NCI-H2227 treated with DMSO at 0.1 percent for 48 hours (cell line): ENCODE results near the gene CTIF.

ENCODE experiments used
- DNase-seq: peaks from one replicate; lab custom pipeline; 2025; lab: John Stamatoyannopoulos, UW

CTIF gene

DNA sequence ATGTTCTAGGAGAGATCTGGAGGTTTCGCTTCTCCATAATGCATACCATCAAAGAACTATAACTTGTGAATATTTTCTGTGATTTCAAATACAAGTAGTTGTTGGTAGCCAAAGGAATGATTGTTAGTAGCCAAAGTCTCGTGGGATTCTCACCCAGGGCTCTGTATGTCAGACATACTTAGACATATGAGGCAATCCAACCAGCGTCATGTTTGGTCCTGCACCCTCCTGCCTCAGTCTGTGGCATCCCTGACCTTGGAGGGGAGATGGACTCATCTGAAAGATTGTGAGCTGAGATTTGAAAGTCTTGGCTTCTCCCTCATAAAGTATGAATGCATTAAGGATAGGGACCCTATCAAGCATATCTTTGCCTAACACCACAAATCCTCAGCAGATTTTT, 81.2 kb downstream of the CTIF start:
- DNase-seq: no peak

DNA sequence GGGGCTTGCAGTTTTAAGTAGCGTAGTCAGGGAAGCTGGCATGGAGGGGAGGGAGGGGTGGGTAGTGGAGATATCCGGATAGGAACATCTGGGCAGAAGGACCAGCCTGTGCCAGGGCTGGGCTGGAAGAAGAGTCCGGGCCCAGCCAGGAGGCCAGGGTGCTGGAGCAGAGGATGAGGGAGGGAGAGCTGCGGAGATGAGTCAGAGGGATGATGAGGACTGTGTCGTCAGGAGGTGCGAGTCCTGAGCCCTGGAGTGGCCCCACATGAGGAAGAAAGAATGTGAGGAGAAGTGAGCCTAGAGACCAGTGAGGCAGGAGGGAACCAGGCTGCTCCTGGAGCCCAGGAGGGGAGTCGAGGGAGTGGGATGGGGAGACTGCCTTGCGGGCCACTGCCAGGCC, 82.4 kb downstream of the CTIF start:
- no peak for DNase-seq

DNA sequence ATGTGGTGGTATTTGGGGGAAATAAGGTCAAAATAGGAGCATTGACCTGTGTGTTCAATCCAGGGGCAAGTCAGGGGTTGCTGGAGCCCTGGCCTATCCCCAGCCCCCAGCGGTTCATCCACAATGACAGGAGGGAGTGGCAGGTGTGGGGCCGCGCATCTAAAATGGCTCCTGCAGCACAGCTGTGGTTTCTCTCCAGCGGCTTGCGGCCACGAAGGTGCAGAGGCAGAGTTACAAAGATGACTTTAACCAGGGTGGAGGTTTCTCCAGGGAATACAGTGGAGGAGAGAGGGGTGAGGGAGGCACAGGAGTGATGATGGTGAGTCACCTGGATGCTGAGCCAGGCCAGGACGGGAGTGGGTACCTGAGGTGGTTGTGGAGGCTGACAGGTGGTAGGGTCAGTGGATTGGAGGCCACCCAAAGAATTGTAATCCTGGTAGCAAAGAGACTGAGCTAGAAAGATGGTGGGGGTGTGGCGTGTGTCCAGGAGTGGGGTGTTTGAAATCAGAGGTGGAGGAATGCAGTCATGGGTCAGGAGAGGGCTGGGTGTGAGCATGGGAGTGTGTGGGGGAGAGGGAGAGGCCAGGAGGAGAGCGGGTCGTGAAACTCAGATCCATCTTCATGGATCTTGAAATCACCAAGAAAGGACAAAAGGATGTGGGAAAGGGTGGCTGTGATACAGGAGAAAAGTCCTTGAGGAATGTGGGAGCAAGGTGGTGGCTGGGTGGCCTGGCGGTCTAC, 83.2 kb downstream of the CTIF start:
- no peak for DNase-seq

DNA sequence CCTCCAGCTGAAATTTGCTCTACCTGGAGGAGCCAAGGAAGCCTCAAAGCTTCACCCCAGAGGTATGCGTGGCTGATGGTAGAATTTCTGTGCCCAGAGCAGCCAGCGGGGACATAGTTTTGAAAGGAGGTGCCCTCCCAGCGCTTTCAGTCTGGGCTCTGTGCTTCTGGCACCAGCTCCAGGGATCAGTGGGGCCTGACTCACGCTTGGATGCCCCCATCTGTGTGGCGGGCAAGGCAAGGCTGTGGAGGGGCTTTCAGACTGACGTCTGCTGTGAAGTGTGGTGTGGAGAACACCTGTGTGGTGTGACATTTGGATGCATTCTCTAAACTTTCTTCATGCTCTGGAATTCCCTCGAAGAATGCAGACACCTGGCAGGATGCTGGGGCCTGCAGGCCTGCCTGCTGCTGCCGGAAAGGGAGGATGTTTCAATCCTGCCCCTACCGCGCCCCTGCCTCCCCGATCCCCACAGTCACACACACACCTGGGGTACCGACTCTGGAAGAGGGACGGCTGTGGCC, 84.1 kb downstream of the CTIF start:
- no peak for DNase-seq

DNA sequence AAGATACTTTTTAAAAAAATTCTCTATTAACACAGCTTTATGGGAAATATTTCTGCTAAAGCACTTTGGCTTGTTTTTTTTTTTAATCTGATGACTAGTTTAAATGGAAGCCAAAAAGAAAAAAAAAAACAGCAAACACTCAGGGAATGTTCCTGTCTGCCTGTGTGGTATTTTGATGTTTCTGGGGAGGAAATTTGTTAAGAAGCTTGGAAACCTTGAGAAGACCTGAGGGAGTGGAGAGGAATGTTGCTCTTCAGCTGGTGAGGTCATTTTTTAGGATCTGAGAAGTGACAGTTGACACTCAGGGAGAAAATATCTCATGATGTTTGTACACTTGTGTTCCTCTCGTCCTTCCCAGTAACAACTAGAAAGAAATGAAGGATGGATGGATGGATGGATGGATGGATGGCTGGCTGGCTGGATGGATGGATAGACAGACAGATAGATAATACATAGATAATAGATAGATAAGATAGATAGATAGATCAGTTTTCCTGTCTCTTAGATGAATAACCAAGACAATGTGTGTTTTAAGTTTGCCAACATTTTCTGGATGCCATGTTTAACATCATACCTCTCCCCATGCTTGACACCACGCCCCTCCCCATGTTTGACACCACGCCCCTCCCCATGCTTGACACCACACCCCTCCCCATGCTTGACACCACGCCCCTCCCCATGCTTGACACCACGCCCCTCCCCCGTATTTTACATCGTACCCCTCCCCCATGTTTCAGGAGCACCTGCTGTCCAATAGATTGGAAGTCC, 84.8 kb downstream of the CTIF start:
- DNase-seq: no peak

DNA sequence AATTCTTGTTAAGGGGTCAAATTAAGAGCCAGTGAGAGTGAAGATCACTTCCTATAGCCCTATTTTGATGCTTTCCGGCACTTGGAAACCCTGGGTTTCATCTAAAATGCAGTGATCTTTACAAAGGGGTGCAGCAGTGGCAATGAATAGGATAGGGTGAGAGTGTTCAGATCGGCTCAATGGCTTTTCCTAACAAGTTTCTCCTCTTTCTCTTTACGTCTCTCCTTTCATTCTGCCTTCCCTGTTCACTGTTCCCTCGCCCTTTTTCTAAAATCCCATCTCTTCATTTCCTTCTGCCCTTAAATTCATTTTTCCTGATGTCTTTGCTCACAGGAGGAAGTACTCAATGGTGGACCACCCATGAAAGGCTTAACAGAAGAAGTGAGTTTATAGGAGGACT, 86.0 kb downstream of the CTIF start:
- no peak for DNase-seq

DNA sequence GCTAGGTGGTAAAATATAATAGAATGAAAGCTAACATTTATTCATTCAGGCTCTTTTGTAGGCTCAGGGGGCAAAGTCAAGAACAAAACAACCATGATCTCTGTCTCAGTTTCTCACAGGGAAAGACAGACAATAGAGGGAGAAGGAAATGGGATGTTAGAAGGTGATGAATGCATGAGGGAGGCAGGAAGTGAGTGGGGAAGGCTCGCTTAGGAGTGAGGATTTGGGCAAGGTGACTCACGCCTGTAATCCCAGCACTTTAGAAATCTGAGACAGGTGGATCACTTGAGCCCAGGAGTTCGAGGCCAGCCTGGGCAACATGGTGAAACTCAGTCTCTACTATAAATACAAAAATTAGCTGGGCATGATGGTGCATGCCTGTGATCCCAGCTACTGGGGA, 88.4 kb downstream of the CTIF start:
- no peak for DNase-seq

DNA sequence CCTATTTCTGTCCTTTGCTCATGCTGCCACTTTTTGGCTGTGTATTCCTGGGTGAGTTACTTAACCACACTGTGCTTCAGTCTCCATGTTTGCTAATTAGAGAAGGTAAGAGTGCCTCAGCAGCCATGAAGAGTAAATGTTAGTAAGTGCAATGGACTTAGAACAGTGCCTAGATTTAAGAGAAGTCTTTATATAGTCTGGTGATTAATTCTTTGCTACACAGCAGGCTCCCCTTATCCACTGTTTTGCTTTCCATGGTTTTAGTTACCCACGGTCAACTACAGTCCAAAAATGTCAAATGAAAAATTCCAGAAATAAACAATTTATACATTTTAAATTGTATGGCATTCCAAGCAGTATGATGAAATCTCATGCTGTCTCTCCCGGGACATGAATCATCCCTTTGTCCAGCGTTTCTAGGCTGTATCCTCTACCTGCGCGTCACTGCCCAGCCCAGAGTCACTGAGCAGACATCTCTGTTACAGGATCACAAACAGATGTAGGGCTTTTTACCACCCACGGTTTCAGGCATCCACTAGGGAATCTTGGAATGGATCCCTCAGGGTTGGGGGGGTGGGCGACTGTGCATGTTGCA, 91.0 kb downstream of the CTIF start:
- DNase-seq: no peak

DNA sequence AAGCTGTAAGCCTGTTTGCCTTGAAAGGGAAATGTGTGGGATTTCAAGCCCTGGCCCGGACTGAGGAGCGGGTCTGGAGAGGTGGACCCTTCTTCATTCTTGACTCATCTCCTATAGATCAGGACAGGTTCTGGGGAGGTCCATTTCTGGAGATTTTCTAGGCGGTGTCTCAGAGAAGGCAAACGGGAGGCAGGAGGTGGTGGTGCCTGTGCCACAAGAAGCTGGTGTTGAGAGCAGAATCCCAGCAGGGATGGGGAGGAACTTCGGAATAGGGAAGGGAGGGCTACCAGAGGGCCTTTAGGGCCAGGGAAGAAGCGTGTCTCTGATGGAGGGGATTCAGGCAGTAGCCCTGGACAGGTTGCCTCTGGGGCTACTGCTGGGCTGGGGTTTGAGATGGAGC, 93.0 kb downstream of the CTIF start:
- DNase-seq: no peak

DNA sequence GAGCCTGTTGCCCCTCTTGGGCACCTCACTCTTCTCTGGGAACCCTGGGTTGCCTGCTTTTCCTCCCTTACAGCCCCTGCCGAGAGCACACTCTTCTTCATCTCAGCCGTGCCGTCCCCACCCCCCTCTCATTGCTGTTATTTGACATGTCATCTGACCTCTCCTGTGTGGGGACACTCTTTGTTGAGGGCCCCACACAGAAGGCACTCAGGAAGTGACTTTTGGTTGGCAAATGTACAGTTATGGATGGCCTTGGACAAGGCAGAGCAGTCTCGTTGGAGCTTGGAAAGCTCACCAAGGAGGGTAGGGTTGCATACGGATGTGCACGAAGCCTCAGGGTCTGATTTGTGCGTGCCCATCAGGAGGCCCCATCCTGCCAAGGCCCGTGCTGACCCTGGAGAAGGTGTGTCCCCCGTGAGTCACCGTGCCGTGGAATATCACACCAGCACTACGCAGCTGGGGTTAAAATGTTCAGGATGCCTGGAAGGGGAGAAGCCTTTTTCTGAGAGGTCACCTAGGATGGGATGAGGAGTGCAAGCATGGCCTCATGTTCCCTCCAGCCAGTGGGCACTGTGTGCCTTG, 93.9 kb downstream of the CTIF start:
- DNase-seq: no peak

DNA sequence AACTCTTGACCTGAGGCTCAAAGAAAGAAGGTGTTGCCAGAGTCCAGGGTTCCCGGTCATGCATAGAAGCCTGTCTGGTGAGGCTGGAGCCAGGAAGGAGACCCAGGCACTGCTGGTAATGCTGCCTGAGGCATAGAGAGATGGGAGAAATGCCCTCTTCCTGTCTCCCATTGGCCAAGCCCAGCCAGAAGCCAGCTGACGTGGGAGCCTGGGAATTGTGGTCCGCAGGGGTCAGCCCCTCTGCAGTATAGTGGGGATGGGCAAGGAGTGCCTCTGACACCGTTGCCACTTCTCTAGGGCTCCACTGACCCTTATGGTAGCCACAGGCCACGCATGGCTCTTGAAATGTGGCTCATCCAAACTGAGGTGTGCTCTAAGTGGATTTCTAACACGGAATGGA, 95.7 kb downstream of the CTIF start:
- no peak for DNase-seq

DNA sequence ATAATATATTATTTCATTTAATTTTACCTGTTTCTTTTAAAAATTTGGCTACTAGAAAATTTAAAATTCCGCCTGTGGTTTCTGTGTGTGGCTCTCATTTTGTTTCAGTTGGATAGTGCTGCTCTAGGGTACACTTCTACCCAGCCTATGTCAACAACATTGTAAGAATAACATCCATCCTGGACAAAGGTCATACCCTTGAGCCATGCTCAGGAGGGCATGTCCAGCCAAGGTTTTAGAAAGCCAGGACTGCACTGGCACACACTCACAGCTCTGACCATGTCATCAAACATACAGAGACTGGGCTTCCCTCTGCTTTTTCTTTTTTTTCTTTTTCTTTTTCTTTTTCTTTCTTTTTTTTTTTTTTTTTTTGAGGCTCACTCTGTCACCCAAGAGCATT, 96.1 kb downstream of the CTIF start:
- DNase-seq: no peak

DNA sequence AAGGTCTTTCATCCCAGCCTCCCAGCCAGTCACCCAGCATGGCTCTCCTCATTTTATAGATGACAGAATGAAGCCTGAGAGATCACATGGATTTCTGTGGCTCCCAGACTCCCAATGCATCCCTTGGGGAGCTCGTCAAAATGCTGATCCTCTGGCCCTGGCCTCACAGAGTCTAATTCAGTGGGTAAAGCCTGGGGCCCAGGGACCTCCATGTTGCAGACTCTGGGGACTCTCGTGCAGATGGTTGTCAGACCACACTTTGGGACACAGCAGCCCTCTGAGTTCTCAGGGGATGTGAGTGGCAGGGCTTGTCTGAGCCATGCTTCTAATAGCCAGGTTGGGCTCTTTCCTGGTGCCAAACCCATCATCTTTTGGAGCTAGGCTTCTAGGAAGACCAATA, 97.0 kb downstream of the CTIF start:
- DNase-seq: no peak

DNA sequence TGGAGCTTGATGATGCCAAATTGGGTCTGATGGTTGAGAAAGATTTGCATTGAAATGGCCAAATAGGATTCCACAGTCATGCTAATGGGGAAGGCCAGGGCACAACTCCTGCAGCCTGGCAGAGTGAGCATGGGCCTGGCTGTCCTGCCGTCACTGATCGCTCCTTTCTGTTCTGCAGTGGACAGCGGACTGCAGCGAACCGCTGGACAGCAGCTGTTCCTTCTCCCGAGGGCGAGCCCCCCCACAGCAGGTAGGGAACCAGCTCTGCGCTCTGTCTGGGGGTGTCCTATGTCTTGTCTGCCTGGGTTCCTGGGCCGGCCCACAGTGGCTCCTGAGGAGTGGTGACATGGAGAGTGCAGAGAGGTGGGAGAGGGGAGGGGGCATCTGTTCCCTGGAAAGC, 97.6 kb downstream of the CTIF start:
- no peak for DNase-seq

DNA sequence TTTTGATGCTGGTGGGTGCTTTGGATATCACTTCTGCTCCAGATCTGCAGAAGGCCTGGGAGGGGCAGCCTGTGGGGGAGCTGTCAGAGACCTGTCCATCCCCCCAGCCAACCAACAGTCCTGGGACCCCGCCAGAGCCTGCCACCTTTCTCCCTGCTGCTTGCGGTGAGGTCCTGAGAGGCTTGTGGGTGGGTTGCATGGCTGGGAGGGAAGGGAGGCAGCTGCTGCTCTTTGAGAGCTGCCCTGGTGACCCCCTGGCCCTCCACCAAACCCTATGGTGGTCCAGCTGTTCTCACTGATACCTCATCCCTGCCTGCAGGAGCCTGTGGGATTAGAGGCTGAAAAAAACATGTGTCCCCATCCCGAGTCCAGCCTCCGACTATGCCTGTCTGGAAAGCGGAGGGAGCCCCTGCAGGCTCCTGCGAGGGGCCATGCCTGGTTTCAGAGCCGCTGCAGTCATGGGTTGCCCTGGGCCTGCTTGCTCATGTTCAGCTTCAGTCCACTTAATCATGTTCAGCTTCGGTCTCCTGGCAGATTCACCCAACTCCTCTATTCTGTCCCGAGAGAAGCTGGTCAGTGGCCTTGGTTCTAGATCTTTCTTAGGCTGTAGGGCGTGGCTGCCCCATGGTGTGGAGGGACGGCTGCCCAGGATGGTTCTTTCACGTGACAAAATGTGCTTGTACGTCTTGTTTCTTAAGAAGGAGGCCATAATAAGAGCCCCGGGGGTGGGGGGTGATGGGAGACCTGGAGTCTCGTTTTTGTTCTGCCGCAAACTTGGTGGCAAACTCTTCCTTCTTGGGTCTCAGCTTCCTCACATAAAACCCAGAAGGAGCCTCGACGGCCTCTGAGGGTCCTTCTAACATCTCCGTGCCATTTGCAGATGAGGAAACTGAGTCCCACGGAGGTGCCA, 98.5 kb downstream of the CTIF start:
- no peak for DNase-seq

DNA sequence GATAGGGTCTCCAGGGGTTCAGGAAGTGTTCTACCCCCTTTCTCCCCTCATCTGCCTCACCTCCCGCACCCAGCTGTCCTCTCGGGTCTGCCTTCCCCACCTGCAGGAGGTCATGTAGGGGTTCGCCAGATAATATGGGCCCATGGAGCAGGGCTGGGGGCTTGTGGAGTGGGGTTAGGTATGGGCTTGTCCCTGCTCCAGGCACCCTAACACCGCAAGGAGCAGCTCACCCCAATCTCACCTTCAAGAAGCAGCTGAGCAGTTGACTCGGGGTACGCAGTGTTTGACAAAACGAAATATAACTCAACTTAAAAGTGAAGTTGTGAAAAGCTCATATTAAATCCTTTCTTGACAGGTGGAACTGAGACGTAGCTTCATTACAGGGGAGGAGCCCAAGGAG, 99.6 kb downstream of the CTIF start:
- DNase-seq: no peak

DNA sequence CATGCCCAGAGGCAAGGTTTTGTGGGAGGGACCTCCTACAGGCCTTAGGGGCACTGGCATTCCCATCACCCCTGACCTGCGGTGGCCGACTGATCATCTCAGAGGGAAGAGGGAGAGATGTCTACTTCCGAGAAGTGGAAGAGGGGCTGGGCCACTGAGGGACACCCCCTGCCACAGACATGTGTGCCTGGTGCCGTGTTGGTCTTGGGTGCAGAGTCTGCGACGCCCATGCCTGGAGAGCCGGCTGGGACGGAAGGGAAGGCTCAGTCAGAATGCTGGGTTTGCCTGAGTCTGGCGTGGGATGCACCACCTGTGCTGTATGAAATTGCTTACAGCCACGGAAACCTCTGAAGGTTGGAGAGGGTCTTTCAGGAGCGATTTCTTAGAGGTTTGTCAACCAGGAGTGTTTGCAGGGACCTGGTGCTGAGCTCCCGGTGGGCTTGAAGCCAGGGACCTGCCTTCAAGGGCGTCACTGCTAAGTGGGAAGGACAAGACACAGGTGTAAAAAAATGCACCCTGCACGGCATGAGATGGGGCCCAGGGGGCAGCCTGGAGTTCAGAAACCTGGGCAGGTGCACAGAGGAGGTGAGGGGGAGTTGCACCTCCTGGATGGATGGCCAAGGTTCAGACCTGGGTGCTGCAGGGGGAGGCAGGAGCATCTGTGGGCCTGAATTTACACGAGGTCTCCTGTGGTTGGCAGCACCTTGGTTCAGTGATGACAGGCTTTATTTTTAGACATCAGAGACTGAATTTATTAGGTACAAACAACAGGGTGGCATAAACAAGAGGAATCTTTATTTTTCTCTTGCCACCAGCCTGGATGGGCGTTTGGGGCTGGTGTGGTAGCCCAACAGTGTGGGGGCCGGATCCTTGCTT, 100.3 kb downstream of the CTIF start:
- DNase-seq: no peak

DNA sequence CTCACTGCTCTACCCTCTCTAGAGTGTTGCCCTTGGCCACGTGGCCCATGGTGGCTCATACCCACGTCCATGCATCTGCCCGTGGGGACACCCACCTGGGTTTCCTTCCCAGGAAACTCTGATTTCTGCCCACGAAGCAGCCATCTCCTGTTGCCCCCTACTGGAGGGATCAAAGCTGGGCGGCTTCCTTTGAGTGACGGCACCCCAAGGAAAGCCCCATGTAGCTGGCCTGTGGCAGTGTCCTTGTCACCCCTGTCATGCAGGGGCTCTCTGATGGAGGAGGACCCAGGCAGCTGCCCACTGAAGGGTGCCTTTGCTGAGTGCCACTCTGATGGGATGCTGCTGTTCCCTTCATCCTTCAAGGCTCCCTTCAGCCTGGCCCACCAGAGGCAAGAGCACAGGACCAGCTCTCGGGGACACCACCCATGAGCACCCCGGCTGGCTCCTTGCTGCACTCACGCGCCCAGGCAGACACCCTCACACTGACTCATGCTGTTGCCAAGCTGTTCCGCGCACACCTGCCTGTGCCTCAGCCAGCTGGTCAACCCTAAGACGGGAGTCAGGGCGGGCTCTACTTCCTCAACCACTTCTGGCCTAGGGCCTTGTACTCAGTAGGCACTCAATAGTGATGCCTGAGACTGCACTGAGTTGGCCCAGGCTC, 101.1 kb downstream of the CTIF start:
- DNase-seq: no peak

DNA sequence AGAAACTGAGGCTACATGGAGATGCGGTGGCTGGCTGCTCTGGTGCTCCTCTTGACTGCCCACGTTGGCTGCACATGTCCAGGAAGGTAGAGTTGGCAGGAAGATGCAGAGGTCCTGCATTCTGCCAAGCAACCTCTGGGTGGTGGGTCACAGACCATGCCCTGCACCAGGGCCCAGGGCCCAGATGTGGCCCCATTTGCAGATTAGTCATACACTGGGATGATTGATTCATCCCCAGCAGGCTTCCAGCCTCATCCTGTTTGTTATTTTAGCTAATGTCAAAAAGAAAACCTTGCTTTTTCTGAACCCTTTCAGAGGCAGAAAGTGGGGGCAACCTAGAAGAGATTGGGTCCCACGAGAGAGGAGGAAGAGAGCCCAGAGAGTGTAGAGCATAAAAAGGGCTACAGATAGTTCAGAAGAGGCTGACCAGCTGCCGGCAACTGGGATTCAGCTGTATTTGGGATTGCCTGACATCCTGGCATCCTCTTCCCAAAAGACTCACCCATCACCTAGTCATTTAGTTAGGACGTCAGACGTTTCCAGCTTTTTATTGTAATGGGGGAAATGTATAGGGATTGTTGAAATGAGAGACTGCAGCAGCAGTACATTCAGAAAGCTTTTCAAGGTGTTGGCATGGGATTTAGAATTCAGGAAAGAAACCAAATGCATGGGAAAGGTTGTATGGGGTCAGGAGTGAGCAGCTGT, 101.9 kb downstream of the CTIF start:
- DNase-seq: no peak

DNA sequence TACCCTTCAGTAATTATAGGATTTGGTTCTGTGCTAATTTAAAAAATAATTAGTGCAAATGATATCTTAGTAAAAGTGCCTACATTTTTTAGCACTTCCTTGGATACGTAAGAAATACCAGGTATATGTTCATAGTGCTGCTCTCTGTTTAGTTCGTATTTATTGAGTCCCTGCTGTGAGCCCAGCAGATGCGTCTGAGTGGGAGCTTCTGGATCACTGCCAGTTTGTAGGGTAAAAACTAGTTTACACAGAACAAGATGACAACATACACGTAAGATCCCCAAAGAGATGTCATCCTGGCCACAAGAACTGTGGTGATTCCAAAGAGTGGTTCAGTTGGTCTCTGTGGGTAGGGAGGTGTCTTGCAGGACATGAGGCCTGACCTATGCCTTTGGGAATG, 103.2 kb downstream of the CTIF start:
- no peak for DNase-seq
